Peyer's patch (tissue), 4 donors: ENCODE results near the gene ABLIM2.

Experiments used
- POLR2A ChIP-seq, 2 donors: fragments of 450-650 bp; IDR thresholded peaks; one replicate each; pipeline ENCODE4 v1.5.1; 2017; ENCODE audit warnings: antibody characterized with exemption in 2 of 2, mild to moderate bottlenecking in 2 of 2, moderate library complexity in 2 of 2
- TF ChIP-seq, protein P1 (sequence below), 6 experiments: fragments of 450-650 bp in 4 of 6; fragments of 200-600 bp in 2 of 6; sonication (generic) in 1 of 6; IDR thresholded peaks; one replicate each; pipeline ENCODE4 v1.5.1; 2017 to 2019; ENCODE audit warnings: antibody characterized with exemption in 6 of 6, mild to moderate bottlenecking in 3 of 6, moderate library complexity in 1 of 6

DNA sequence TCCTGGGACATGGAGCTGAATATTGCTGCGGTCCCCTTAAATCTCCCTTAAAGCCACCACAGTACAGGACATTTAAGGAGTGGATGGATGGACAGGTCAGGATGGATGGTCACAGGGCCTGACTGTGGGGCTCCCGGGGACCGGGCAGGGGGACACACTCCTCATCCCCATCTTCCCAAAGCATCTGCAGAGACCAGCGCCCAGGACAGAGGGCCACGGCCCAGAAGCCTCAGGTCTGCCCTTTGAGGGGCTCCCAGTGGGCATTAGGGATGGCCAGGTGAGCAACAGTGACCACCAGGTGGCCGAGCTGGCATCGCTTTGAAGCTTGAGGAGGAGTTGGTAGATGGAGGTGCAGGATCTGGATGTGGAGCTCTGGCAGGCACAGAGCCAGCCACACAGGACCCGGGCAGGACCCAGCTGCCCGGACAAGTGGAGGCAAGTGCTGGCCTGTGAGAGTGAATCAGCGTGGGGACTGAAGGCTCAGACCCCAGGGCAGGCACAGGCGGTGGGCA is 51.4 kb downstream of the ABLIM2 start:
- TF ChIP-seq, protein P1, sequence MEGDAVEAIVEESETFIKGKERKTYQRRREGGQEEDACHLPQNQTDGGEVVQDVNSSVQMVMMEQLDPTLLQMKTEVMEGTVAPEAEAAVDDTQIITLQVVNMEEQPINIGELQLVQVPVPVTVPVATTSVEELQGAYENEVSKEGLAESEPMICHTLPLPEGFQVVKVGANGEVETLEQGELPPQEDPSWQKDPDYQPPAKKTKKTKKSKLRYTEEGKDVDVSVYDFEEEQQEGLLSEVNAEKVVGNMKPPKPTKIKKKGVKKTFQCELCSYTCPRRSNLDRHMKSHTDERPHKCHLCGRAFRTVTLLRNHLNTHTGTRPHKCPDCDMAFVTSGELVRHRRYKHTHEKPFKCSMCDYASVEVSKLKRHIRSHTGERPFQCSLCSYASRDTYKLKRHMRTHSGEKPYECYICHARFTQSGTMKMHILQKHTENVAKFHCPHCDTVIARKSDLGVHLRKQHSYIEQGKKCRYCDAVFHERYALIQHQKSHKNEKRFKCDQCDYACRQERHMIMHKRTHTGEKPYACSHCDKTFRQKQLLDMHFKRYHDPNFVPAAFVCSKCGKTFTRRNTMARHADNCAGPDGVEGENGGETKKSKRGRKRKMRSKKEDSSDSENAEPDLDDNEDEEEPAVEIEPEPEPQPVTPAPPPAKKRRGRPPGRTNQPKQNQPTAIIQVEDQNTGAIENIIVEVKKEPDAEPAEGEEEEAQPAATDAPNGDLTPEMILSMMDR (IDR thresholded peaks at IDR 0.05): no peak
- no peak for TF ChIP-seq POLR2A (IDR thresholded peaks at IDR 0.05)
